T-cell (primary cell): ENCODE measurements around the gene CAMK2A. TPM values are rescaled to one million over a fixed set of nuclear protein-coding genes. Genes with fewer than 3 reads are reported as not detected.

Source experiments
- ATAC-seq, 4 experiments: fragments of 200-7000 bp in 3 of 4; fragments of 150-1000 bp in 1 of 4; cut with Tn5 transposase; replicated peaks in 1 of 4; 1 replicate in 3 of 4; 2 replicates in 1 of 4; pipeline ENCODE4 v1.10.0; 2021; ENCODE audit warnings: moderate library complexity in 3 of 4, mild to moderate bottlenecking in 2 of 4, moderate number of reproducible peaks in 1 of 4
- CTCF ChIA-PET, 2 donors: fragments of 300-600 bp; sonication (Branson Sonifier 250); formaldehyde crosslinking; loops; one replicate each; lab custom pipeline; 2022; ENCODE audit warnings: antibody characterized with exemption in 2 of 2; lab: Charles Lee
- POLR2A ChIA-PET, 2 donors: fragments of 300-600 bp; sonication (Branson Sonifier 250); formaldehyde crosslinking; loops; one replicate each; lab custom pipeline; 2022; ENCODE audit warnings: antibody characterized with exemption in 2 of 2; lab: Charles Lee
- DNase-seq, 35 experiments: peaks; one replicate each; pipeline versions ENCODE4 v3.0.0 to v3.0.0-alpha.2; 2013 to 2023
- H3K27ac ChIP-seq: one replicate; pipeline ENCODE4 v1.5.1; 2013; ENCODE audit warnings: low read length
- H3K27me3 ChIP-seq, 2 experiments: replicated peaks in 1 of 2; 1 replicate in 1 of 2; 2 replicates in 1 of 2; pipeline versions ENCODE4 v1.6.1 to v1.7.0; 2013; ENCODE audit warnings: low read length in 1 of 2, mixed read lengths in 1 of 2; ENCODE audit not compliant: control insufficient read depth in 2 of 2, insufficient read depth in 2 of 2; ENCODE audit errors: extremely low read depth in 1 of 2
- H3K36me3 ChIP-seq, 2 donors: 1 replicate in 1 of 2; 2 replicates in 1 of 2; pipeline versions ENCODE4 v1.6.1 to v1.7.0; 2013; ENCODE audit warnings: low read length in 1 of 2; ENCODE audit not compliant: control insufficient read depth in 2 of 2, insufficient read depth in 1 of 2; ENCODE audit errors: extremely low read depth in 1 of 2
- H3K4me1 ChIP-seq, 2 experiments: 1 replicate in 1 of 2; 2 replicates in 1 of 2; pipeline versions ENCODE4 v1.6.1 to v1.7.0; 2013; ENCODE audit warnings: low read length in 2 of 2, mixed read lengths in 1 of 2; ENCODE audit not compliant: insufficient read depth in 2 of 2, control insufficient read depth in 1 of 2; ENCODE audit errors: extremely low read depth in 1 of 2
- H3K4me3 ChIP-seq, 2 donors: 1 replicate in 1 of 2; 2 replicates in 1 of 2; pipeline versions ENCODE4 v1.5.1 to v1.7.0; 2013; ENCODE audit warnings: mild to moderate bottlenecking in 2 of 2, low read length in 1 of 2, moderate library complexity in 1 of 2; ENCODE audit not compliant: control insufficient read depth in 1 of 2; ENCODE audit errors: extremely low read depth in 1 of 2
- H3K9me3 ChIP-seq: 2 replicates; pipeline ENCODE4 v1.7.0; 2013
- H3K27ac Mint-ChIP-seq, 2 donors: one replicate each; pipeline ENCODE4 v1.8.0; 2020 to 2021; ENCODE audit warnings: mild to moderate bottlenecking in 2 of 2, mixed read lengths in 2 of 2
- H3K27me3 Mint-ChIP-seq, 2 donors: one replicate each; pipeline ENCODE4 v1.8.0; 2021 to 2022; ENCODE audit warnings: mixed read lengths in 2 of 2
- H3K36me3 Mint-ChIP-seq: one replicate; pipeline ENCODE4 v1.8.0; 2021; ENCODE audit warnings: mixed read lengths
- H3K4me1 Mint-ChIP-seq, 3 donors: one replicate each; pipeline ENCODE4 v1.8.0; 2020 to 2022; ENCODE audit warnings: mixed read lengths in 3 of 3, mild to moderate bottlenecking in 1 of 3
- H3K4me3 Mint-ChIP-seq, 3 donors: one replicate each; pipeline ENCODE4 v1.8.0; 2020 to 2022; ENCODE audit warnings: mild to moderate bottlenecking in 3 of 3, mixed read lengths in 3 of 3, moderate library complexity in 3 of 3
- H3K9me3 Mint-ChIP-seq, 3 donors: one replicate each; pipeline ENCODE4 v1.8.0; 2020 to 2022; ENCODE audit warnings: mixed read lengths in 3 of 3
- WGBS: methylation state at CpG from one replicate; pipeline ENCODE4 v1.1.5; 2013; ENCODE audit warnings: missing lambda C conversion rate; ENCODE audit not compliant: insufficient coverage; 5-methylcytosine and 5-hydroxymethylcytosine counted together
- total RNA-seq, 35 experiments: library from RNA in 6 of 35; stranded (reverse) in 6 of 35; fragments of 120-200 nt in 1 of 35; gene quantifications; one replicate each; pipeline versions ENCODE4 v1.2.1 to v1.2.4 and lab custom pipeline; 2013 to 2026

The CAMK2A gene
- total RNA-seq, 5 donors from 2014 or later (not counting 1 experiment from before 2014, with no cell fraction given) = not detected

GRCh38 chr5:150284311-150284710 lies 5.3 kb downstream of the CAMK2A start:
- Histone ChIP-seq H3K27ac (no peak overlapping the region), H3K4me3 (no peak overlapping the region), H3K4me1 (no peaks in the 10 kb centered on the region), H3K36me3 (no peaks in the 10 kb centered on the region), H3K27me3 (peaks cover 0 to 25% of the 10 kb centered on the region in 2 experiments), H3K9me3 (no peaks in the 10 kb centered on the region)
- ATAC-seq (no peak), DNase-seq (no peak)
- Mint-ChIP-seq H3K4me3 (no peak overlapping the region), H3K36me3 (no peaks in the 10 kb centered on the region), H3K9me3 (no peaks in the 10 kb centered on the region), H3K27ac (no peak overlapping the region), H3K4me1 (no peaks in the 10 kb centered on the region), H3K27me3 (peaks cover 6 to 8% of the 10 kb centered on the region in 2 donors)
- ChIA-PET CTCF (no interaction called here), POLR2A (no interaction called here)
- 83% methylated on average over 7 of the region's 13 CpGs for WGBS

GRCh38 chr5:150283904-150284303 lies 5.7 kb downstream of the CAMK2A start:
- ChIA-PET CTCF (no interaction called here), POLR2A (no interaction called here)
- DNase-seq = no peak
- Mint-ChIP-seq H3K36me3 (no peaks in the 10 kb centered on the region), H3K27me3 (peaks cover 6 to 8% of the 10 kb centered on the region in 2 donors), H3K4me1 (no peaks in the 10 kb centered on the region), H3K4me3 (no peak overlapping the region), H3K9me3 (no peaks in the 10 kb centered on the region), H3K27ac (no peak overlapping the region)
- H3K4me1 ChIP-seq = no peaks in the 10 kb centered on the region
- no peaks in the 10 kb centered on the region for H3K9me3 ChIP-seq
- no peaks in the 10 kb centered on the region for H3K36me3 ChIP-seq
- peaks cover 0 to 21% of the 10 kb centered on the region in 2 experiments for H3K27me3 ChIP-seq
- H3K27ac ChIP-seq = no peak overlapping the region
- no peak overlapping the region for H3K4me3 ChIP-seq
- no peak for ATAC-seq
- 73% methylated on average over 2 of the region's 3 CpGs for WGBS

- peaks cover 8% of the 10 kb centered on the region in 2 donors for H3K27me3 Mint-ChIP-seq
- CTCF ChIA-PET = no interaction called here
Observed at GRCh38 chr5:150281987-150282386, 7.6 kb downstream of the CAMK2A start.

GRCh38 chr5:150279330-150280020 lies 10.1 kb downstream of the CAMK2A start:
- no peaks in the 10 kb centered on the region for H3K36me3 Mint-ChIP-seq
- H3K27me3 Mint-ChIP-seq = peaks cover 8% of the 10 kb centered on the region in 2 donors
- no peak overlapping the region for H3K27ac Mint-ChIP-seq
- ChIA-PET POLR2A (no interaction called here), CTCF (no interaction called here)
- no peaks in the 10 kb centered on the region for H3K9me3 Mint-ChIP-seq
- H3K4me3 Mint-ChIP-seq = no peak overlapping the region
- H3K27me3 ChIP-seq = peaks cover 0 to 18% of the 10 kb centered on the region in 2 experiments
- H3K27ac ChIP-seq = no peak overlapping the region
- DNase-seq = no peak
- WGBS = 62% methylated on average over 9 of the region's 13 CpGs
- no peak overlapping the region for H3K4me3 ChIP-seq
- no peak for ATAC-seq
- no peaks in the 10 kb centered on the region for H3K36me3 ChIP-seq
- no peaks in the 10 kb centered on the region for H3K9me3 ChIP-seq
- H3K4me1 Mint-ChIP-seq = no peaks in the 10 kb centered on the region
- no peaks in the 10 kb centered on the region for H3K4me1 ChIP-seq

More at GRCh38 chr5:150281987-150282386, 7.6 kb downstream of the CAMK2A start:
- H3K4me3 Mint-ChIP-seq = no peak overlapping the region
- no peaks in the 10 kb centered on the region for H3K4me1 Mint-ChIP-seq
- Histone ChIP-seq H3K9me3 (no peaks in the 10 kb centered on the region), H3K27me3 (peaks cover 0 to 22% of the 10 kb centered on the region in 2 experiments), H3K27ac (no peak overlapping the region), H3K36me3 (no peaks in the 10 kb centered on the region), H3K4me1 (no peaks in the 10 kb centered on the region), H3K4me3 (no peak overlapping the region)
- H3K36me3 Mint-ChIP-seq = no peaks in the 10 kb centered on the region
- no peaks in the 10 kb centered on the region for H3K9me3 Mint-ChIP-seq
- H3K27ac Mint-ChIP-seq = no peak overlapping the region
- DNase-seq (no peak), ATAC-seq (no peak)
- POLR2A ChIA-PET = no interaction called here
- no CpG with 5 or more reads among the region's 8 CpGs for WGBS

GRCh38 chr5:150278916-150279315 lies 10.7 kb downstream of the CAMK2A start:
- no peaks in the 10 kb centered on the region for H3K36me3 Mint-ChIP-seq
- no peaks in the 10 kb centered on the region for H3K4me1 Mint-ChIP-seq
- H3K27me3 ChIP-seq = peaks cover 0 to 18% of the 10 kb centered on the region in 2 experiments
- no peaks in the 10 kb centered on the region for H3K9me3 ChIP-seq
- no peaks in the 10 kb centered on the region for H3K9me3 Mint-ChIP-seq
- H3K36me3 ChIP-seq = no peaks in the 10 kb centered on the region
- CTCF ChIA-PET = interaction anchor here in 1 of 2 donors (0.6 kb wide), 1 partner anchor 73 kb away, joined by 4 read pairs; no protein-coding TSS in a partner anchor
- no peak for ATAC-seq
- no peak overlapping the region for H3K4me3 ChIP-seq
- WGBS = 100% methylated on average over 1 of the region's 6 CpGs
- no peak overlapping the region for H3K27ac Mint-ChIP-seq
- H3K27ac ChIP-seq = no peak overlapping the region
- peaks cover 7 to 8% of the 10 kb centered on the region in 2 donors for H3K27me3 Mint-ChIP-seq
- no peaks in the 10 kb centered on the region for H3K4me1 ChIP-seq
- POLR2A ChIA-PET = no interaction called here
- DNase-seq = no peak
- no peak overlapping the region for H3K4me3 Mint-ChIP-seq

- H3K36me3 ChIP-seq = no peaks in the 10 kb centered on the region
- no peaks in the 10 kb centered on the region for H3K4me1 ChIP-seq
- no peak overlapping the region for H3K27ac ChIP-seq
- Mint-ChIP-seq H3K27ac (no peak overlapping the region), H3K9me3 (no peaks in the 10 kb centered on the region), H3K4me1 (no peaks in the 10 kb centered on the region), H3K36me3 (no peaks in the 10 kb centered on the region), H3K4me3 (no peak overlapping the region), H3K27me3 (peaks cover 6 to 8% of the 10 kb centered on the region in 2 donors)
- WGBS = 66% methylated on average over 4 of the region's 7 CpGs
- H3K9me3 ChIP-seq = no peaks in the 10 kb centered on the region
- ChIA-PET CTCF (interaction anchor here (0.6 kb wide), 2 partner anchors 73 to 624 kb away, joined by 4 read pairs; no protein-coding TSS in a partner anchor), POLR2A (no interaction called here)
- peaks cover 0 to 16% of the 10 kb centered on the region in 2 experiments for H3K27me3 ChIP-seq
- DNase-seq (no peak), ATAC-seq (no peak)
- no peak overlapping the region for H3K4me3 ChIP-seq
Observed at GRCh38 chr5:150278046-150278730, 11.4 kb downstream of the CAMK2A start.
